PC-9 (cell line): ENCODE results near the gene TRPC4AP. TPM values are rescaled to one million over a fixed set of nuclear protein-coding genes. Genes with fewer than 3 reads are reported as not detected.

Experiments
- BruUV-seq: library from RNA; stranded (reverse); fragments of 400-500 nt; replicated peaks from 2 replicates; lab custom pipeline; 2021; lab: Mats Ljungman, UMichigan
- CTCF ChIA-PET: fragments of 300-600 bp; sonication (Branson Sonifier 250); formaldehyde crosslinking; loops from one replicate; lab custom pipeline; 2022; ENCODE audit warnings: antibody characterized with exemption; lab: Charles Lee
- POLR2A ChIA-PET: fragments of 300-600 bp; sonication (Branson Sonifier 250); formaldehyde crosslinking; loops from one replicate; lab custom pipeline; 2022; ENCODE audit warnings: antibody characterized with exemption; ENCODE audit not compliant: unreplicated experiment; lab: Charles Lee
- DNase-seq, 2 experiments: peaks; one replicate each; pipeline versions ENCODE4 v3.0.0 to v3.0.0-alpha.2; 2015 to 2022; ENCODE audit warnings: mixed read lengths in 1 of 2
- H2AFZ ChIP-seq: fragments of 200-600 bp; sonication (generic); 2 replicates; pipeline ENCODE4 v1.8.1; 2017; ENCODE audit warnings: antibody characterized with exemption
- H3F3A ChIP-seq: fragments of 200-600 bp; sonication (generic); 2 replicates; pipeline ENCODE4 v1.8.1; 2017; ENCODE audit warnings: antibody characterized with exemption, mild to moderate bottlenecking, low read depth; ENCODE audit not compliant: insufficient read depth
- H3K27ac ChIP-seq: fragments of 200-600 bp; sonication (generic); 2 replicates; pipeline ENCODE4 v1.6.1; 2016; ENCODE audit warnings: mixed run types
- H3K27me3 ChIP-seq: fragments of 200-600 bp; sonication (generic); 2 replicates; pipeline ENCODE4 v1.6.1; 2016; ENCODE audit warnings: low read depth, mixed run types; ENCODE audit not compliant: insufficient read depth
- H3K36me3 ChIP-seq: fragments of 200-600 bp; sonication (generic); 2 replicates; pipeline ENCODE4 v1.6.1; 2016; ENCODE audit warnings: low read depth, mixed run types
- H3K4me1 ChIP-seq: fragments of 200-600 bp; sonication (generic); replicated peaks from 2 replicates; pipeline ENCODE4 v1.6.1; 2016; ENCODE audit warnings: mixed run types; ENCODE audit not compliant: insufficient read depth
- H3K4me2 ChIP-seq: fragments of 200-600 bp; sonication (generic); 2 replicates; pipeline ENCODE4 v1.6.1; 2017; ENCODE audit warnings: mixed run types
- H3K4me3 ChIP-seq: fragments of 200-600 bp; sonication (generic); 2 replicates; pipeline ENCODE4 v1.6.1; 2016; ENCODE audit warnings: mixed run types
- H3K79me2 ChIP-seq: fragments of 200-600 bp; sonication (generic); 2 replicates; pipeline ENCODE4 v1.6.1; 2017; ENCODE audit warnings: low read depth, mixed run types
- H3K9me2 ChIP-seq: fragments of 200-600 bp; sonication (generic); 2 replicates; pipeline ENCODE4 v1.8.1; 2017; ENCODE audit warnings: mild to moderate bottlenecking; ENCODE audit not compliant: insufficient read depth
- H3K9me3 ChIP-seq: fragments of 200-600 bp; sonication (generic); 2 replicates; pipeline ENCODE4 v1.8.1; 2016; ENCODE audit warnings: low read depth; ENCODE audit not compliant: insufficient read depth
- H4K20me1 ChIP-seq: fragments of 200-600 bp; sonication (generic); 2 replicates; pipeline ENCODE4 v1.8.1; 2017; ENCODE audit not compliant: insufficient read depth
- CTCF ChIP-seq: fragments of 200-600 bp; sonication (generic); conservative IDR thresholded peaks from 2 replicates; pipeline ENCODE4 v1.6.1; 2017; ENCODE audit warnings: mixed run types, antibody characterized with exemption, mild to moderate bottlenecking, moderate library complexity
- EZH2 ChIP-seq: fragments of 200-600 bp; sonication (generic); IDR thresholded peaks from 2 replicates; pipeline ENCODE4 v1.8.0; 2017; ENCODE audit warnings: antibody characterized with exemption, low read depth
- intact Hi-C: fragments of 100-400 bp; cut with micrococcal nuclease; formaldehyde crosslinking; loops from one replicate; pipeline ENCODE4 v1.10.0; 2022; ENCODE audit not compliant: unreplicated experiment
- total RNA-seq: library from RNA; stranded (reverse); gene quantifications from 2 replicates; pipeline ENCODE4 v1.2.3, GENCODE V29; 2021

Gene TRPC4AP
- total RNA-seq, 1 experiment from 2014 or later: 51.0 TPM

DNA sequence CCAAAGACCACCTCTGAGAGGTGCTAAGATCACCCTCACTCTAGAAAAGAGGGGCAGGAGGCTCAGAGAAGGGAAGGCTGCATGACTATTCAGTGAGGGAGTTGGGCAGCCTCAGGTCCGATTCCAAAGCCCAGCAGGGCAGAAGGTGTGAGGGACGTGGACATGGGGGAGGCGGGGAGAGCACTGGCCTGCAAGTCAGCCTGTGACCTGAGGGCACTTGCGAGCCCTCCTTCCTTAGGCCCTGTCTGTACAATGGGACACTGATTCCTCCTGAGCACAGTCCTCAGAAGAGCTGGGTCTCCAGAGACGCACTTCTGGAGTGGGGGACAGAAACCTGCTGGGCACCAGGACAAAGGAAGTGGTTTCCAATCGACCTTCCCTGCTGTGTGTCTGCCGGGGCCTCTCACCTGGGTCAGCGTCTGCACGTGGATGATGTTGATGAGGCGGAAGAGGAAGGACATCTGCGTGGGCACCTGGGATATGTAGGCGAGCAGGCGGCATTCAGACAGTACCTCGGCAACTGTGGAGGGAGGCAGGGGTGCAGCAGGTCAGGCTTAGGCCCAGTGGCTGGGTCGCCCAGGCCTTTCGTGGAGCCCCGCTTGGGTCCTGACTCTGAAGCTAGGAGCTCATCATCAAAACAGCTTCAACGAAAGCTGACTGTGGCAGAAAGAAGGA lies 88.4 kb downstream of the TRPC4AP start:
- Histone ChIP-seq H4K20me1 (no peaks in the 10 kb centered on the region), H3K9me2 (no peaks in the 10 kb centered on the region), H3K27me3 (no peaks in the 10 kb centered on the region), H2AFZ (no peak overlapping the region), H3K79me2 (no peaks in the 10 kb centered on the region), H3K4me3 (no peak overlapping the region), H3K4me1 (no peaks in the 10 kb centered on the region), H3F3A (no peaks in the 10 kb centered on the region), H3K27ac (no peak overlapping the region), H3K9me3 (no peaks in the 10 kb centered on the region), H3K4me2 (no peak overlapping the region), H3K36me3 (peaks cover 6% of the 10 kb centered on the region; the same call in 1 of the 2 replicates)
- DNase-seq: no peak
- BruUV-seq: no TSS peak
- ChIA-PET POLR2A (no interaction called here), CTCF (no interaction called here)
- intact Hi-C loops: no loop called here
- TF ChIP-seq CTCF (no peak), EZH2 (no peak)

DNA sequence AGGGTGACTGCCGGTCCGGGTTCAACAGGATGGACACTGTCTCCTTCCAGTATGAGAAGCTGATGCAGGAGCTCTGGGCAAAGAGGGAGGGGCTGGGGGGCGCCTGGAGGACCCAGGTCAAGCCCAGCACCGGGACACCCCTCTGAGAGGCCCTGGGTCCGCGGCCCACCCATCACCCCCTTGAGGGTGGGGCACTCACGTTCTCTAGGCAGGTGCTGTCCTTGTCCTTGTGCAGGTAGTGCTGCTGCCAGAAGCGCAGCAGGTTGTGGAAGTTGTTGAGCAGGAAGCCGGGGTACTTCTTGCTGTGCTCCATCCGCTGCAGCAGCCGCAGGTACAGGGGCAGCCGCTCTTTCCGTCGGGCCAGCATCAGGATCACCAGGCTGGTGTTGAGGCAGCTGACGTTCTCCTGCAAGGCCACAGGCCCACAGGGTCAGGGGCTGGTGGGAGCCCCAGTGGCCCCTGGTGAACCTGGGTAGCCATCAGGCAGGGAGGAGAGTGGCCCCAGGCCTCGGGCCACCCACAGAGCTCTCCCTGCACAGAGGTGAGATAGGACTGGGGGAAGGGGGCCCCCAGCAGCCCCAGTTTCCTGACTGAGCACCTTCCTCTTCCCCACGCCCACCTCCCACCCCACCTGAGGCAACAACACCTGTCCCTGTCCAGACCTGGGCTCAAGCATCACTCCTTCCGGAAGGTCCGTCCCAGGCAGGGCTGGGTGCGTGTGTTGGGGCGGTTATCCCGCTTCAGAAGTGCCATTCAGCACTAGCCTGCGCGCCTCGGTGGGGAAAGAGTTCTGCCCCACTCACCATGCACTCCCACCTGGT lies 89.2 kb downstream of the TRPC4AP start:
- no peaks in the 10 kb centered on the region for H3K4me1 ChIP-seq
- no peak overlapping the region for H3K27ac ChIP-seq
- H3K9me2 ChIP-seq: no peaks in the 10 kb centered on the region
- no peaks in the 10 kb centered on the region for H3K79me2 ChIP-seq
- peaks cover 6% of the 10 kb centered on the region; the same call in 1 of the 2 replicates for H3K36me3 ChIP-seq
- H3K4me3 ChIP-seq: no peak overlapping the region
- H3K4me2 ChIP-seq: no peak overlapping the region
- DNase-seq: no peak
- BruUV-seq: no TSS peak
- H4K20me1 ChIP-seq: no peaks in the 10 kb centered on the region
- no peaks in the 10 kb centered on the region for H3K27me3 ChIP-seq
- ChIA-PET CTCF (interaction anchor here (0.6 kb wide), 1 partner anchor 685 kb away, joined by 4 read pairs; no protein-coding TSS in a partner anchor), POLR2A (no interaction called here)
- no peak overlapping the region for H2AFZ ChIP-seq
- intact Hi-C loops: no loop called here
- H3K9me3 ChIP-seq: no peaks in the 10 kb centered on the region
- TF ChIP-seq EZH2: no peak
- no peak for TF ChIP-seq CTCF
- H3F3A ChIP-seq: no peaks in the 10 kb centered on the region

DNA sequence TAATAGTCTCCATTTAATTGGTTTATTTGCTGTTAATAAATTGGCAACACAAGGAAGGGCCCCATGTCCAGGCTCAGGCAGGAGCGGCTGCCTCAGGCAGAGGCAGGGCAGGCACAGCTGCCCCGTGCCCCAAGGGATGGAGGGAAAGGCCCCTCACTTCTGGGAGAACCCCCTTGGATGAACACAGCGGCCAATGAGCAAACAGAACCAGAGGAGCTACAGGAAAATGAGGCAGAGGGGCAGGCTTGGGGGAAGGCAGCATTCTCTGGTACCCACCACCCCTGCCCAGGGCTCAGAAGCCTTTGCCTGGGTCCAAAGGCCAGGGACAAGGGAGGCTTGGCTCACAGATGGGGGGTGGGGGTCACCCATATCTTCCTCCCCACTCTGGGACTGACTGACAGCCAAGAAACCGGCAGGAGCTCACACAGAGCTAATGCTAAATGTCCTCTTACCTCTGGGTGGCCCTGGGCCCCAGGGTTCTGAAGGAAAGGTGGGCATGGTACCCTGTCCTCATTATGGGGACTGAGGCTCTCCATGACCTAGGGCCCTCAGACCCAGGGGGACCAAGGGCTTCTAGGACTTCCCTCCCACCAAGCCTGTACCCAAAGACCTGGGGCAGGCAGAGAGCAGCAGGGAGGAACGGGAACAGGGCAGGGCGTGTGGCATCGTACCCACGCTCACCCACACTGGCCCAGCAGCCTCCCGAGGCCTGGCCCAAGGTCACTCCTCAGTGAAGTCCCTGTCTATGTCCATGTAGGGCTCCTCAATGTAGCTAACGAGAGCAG lies 90.0 kb downstream of the TRPC4AP start:
- H3K4me1 ChIP-seq: no peaks in the 10 kb centered on the region
- H3K9me3 ChIP-seq: no peaks in the 10 kb centered on the region
- no peak for DNase-seq
- H4K20me1 ChIP-seq: no peaks in the 10 kb centered on the region; the same call in 1 of the 2 replicates
- H3K36me3 ChIP-seq: no peaks in the 10 kb centered on the region
- H3K79me2 ChIP-seq: no peaks in the 10 kb centered on the region
- H3K27me3 ChIP-seq: no peaks in the 10 kb centered on the region
- 0 out of 2 replicates have a peak, but pooled peaks cover 3% of the 10 kb centered on the region for H3F3A ChIP-seq
- ChIA-PET CTCF (interaction anchor here (0.5 kb wide), 1 partner anchor 94 kb away, joined by 7 read pairs; no protein-coding TSS in a partner anchor), POLR2A (no interaction called here)
- no peak overlapping the region for H2AFZ ChIP-seq
- no peak overlapping the region for H3K4me2 ChIP-seq
- TF ChIP-seq CTCF: no peak
- no peak for TF ChIP-seq EZH2
- H3K4me3 ChIP-seq: no peak overlapping the region
- H3K9me2 ChIP-seq: no peaks in the 10 kb centered on the region
- intact Hi-C loops: no loop called here
- no TSS peak for BruUV-seq
- no peak overlapping the region for H3K27ac ChIP-seq
